Ishikawa (cell line): Measurements from ENCODE around the gene SAYSD1.

Experiments used
- CEBPB ChIP-seq: IDR thresholded peaks from 2 replicates; pipeline ENCODE4 v1.6.1; 2012
- CREB1 ChIP-seq: IDR thresholded peaks from 2 replicates; pipeline ENCODE4 v1.6.1; 2012; ENCODE audit warnings: low read depth
- EGR1 ChIP-seq: IDR thresholded peaks from 2 replicates; pipeline ENCODE4 v1.6.1; 2012
- EP300 ChIP-seq: IDR thresholded peaks from 2 replicates; pipeline ENCODE4 v1.6.1; 2012; ENCODE audit warnings: borderline replicate concordance
- FOXM1 ChIP-seq: IDR thresholded peaks from 2 replicates; pipeline ENCODE4 v1.6.1; 2012; ENCODE audit warnings: low read depth, borderline replicate concordance
- NFIC ChIP-seq: IDR thresholded peaks from 2 replicates; pipeline ENCODE4 v1.6.1; 2012
- RAD21 ChIP-seq: IDR thresholded peaks from 2 replicates; pipeline ENCODE4 v1.6.1; 2012; ENCODE audit warnings: low read depth
- TAF1 ChIP-seq: IDR thresholded peaks from 2 replicates; pipeline ENCODE4 v1.6.1; 2012; ENCODE audit warnings: low read depth, mild to moderate bottlenecking
- TCF12 ChIP-seq: IDR thresholded peaks from 2 replicates; pipeline ENCODE4 v1.6.1; 2012; ENCODE audit warnings: low read depth
- TEAD4 ChIP-seq: IDR thresholded peaks from 2 replicates; pipeline ENCODE4 v1.6.1; 2012
- YY1 ChIP-seq: IDR thresholded peaks from 2 replicates; pipeline ENCODE4 v1.6.1; 2012; ENCODE audit warnings: low read depth
- ZBTB7A ChIP-seq: IDR thresholded peaks from 2 replicates; pipeline ENCODE4 v1.6.1; 2012; ENCODE audit warnings: low read depth
- TF ChIP-seq, protein P1 (sequence below): IDR thresholded peaks from 2 replicates; pipeline ENCODE4 v1.6.1; 2012
- TF ChIP-seq, protein P2 (sequence below): IDR thresholded peaks from 2 replicates; pipeline ENCODE4 v1.6.1; 2012; ENCODE audit warnings: low read depth, mild to moderate bottlenecking
- TF ChIP-seq, protein P3 (sequence below): IDR thresholded peaks from 2 replicates; pipeline ENCODE4 v1.6.1; 2012

SAYSD1 gene

DNA sequence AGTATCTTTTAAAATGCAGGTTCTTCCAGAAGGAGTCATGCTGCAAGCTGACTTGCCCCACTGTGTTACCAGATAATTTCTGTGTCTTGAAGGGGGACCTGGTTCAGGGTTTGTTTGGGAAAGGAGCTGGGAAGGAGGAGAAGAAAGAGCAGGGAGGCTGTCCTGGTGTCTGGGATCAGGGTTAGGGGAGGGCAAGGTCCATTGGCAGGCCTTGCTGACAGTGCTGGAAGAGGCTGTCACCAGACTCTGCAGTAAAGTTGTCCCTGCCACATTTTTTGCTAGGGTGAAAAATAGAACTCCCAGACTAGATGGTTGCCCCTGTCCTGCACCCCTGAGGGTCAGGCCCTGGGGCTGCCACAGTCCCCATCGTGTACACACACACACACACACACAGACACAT lies 51.5 kb downstream of the SAYSD1 start:
- TF ChIP-seq, protein P1, sequence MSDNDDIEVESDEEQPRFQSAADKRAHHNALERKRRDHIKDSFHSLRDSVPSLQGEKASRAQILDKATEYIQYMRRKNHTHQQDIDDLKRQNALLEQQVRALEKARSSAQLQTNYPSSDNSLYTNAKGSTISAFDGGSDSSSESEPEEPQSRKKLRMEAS: no peak
- TF ChIP-seq CEBPB (no peak), YY1 (no peak), TEAD4 (no peak), CREB1 (no peak), EP300 (no peak), RAD21 (no peak), NFIC (no peak), EGR1 (no peak), ZBTB7A (no peak), TAF1 (no peak), TCF12 (no peak), FOXM1 (no peak)
- TF ChIP-seq, protein P2, sequence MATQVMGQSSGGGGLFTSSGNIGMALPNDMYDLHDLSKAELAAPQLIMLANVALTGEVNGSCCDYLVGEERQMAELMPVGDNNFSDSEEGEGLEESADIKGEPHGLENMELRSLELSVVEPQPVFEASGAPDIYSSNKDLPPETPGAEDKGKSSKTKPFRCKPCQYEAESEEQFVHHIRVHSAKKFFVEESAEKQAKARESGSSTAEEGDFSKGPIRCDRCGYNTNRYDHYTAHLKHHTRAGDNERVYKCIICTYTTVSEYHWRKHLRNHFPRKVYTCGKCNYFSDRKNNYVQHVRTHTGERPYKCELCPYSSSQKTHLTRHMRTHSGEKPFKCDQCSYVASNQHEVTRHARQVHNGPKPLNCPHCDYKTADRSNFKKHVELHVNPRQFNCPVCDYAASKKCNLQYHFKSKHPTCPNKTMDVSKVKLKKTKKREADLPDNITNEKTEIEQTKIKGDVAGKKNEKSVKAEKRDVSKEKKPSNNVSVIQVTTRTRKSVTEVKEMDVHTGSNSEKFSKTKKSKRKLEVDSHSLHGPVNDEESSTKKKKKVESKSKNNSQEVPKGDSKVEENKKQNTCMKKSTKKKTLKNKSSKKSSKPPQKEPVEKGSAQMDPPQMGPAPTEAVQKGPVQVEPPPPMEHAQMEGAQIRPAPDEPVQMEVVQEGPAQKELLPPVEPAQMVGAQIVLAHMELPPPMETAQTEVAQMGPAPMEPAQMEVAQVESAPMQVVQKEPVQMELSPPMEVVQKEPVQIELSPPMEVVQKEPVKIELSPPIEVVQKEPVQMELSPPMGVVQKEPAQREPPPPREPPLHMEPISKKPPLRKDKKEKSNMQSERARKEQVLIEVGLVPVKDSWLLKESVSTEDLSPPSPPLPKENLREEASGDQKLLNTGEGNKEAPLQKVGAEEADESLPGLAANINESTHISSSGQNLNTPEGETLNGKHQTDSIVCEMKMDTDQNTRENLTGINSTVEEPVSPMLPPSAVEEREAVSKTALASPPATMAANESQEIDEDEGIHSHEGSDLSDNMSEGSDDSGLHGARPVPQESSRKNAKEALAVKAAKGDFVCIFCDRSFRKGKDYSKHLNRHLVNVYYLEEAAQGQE: no peak
- TF ChIP-seq, protein P3, sequence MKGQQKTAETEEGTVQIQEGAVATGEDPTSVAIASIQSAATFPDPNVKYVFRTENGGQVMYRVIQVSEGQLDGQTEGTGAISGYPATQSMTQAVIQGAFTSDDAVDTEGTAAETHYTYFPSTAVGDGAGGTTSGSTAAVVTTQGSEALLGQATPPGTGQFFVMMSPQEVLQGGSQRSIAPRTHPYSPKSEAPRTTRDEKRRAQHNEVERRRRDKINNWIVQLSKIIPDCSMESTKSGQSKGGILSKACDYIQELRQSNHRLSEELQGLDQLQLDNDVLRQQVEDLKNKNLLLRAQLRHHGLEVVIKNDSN: no peak

DNA sequence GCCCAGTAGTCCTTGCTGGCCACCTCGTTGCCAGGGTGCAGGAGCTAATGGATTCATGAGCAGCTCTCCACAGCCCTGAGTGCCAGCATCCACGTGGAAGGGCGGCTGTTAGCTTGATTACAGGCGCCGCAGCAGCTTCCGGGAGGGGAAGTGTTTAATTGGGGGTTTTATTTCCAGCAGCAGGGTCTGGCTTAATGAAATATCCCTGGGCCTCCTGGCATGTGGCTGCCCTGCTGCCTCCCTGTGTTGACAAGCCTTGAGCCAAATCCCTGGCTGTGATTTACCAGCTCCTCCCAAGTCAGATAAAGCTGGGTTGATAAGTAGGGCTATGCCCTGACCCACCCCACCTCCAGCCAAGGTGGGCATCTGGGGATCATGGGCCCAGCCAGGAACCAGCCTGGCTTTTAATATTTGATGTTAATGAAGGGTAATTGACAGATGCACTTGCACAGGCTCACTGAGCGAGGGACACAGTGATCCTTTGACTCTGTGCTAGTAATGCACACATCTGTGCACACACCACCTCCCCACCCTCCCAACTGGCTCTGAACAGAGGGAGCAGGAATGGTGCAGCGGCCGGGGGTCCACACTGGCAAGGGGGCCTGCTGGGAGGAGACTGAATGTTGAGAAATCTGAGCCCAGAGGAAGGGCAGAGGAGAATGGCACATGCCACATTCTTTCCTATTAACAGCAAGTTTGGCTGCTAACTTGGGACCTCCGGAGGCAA lies 52.8 kb downstream of the SAYSD1 start:
- TF ChIP-seq ZBTB7A (no peak), TAF1 (no peak), CEBPB (no peak), TEAD4 (no peak), EP300 (no peak)

DNA sequence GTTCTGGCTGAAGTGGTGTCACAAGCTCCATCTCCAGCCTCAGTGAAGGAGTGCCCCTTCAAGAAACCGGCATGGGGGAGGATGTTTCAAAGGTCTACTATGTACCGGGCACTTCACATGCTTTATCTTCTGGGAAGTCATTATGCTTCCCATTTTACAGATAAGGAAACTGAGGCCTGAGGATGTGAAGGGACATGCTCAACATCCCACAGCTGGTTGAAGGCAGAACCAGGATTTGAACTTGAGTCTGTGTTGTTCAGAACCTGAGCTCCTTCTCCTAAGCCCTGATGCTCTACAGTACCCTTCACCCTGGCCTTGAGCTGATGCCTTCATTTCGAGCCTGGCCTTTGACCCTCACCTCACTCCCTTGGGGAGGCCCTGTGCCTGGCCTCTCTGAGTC lies 53.4 kb downstream of the SAYSD1 start:
- TF ChIP-seq, protein P1: no peak
- TF ChIP-seq RAD21 (no peak), NFIC (no peak), EGR1 (no peak), TAF1 (no peak), TEAD4 (no peak), YY1 (no peak), CEBPB (no peak), TCF12 (no peak)
- TF ChIP-seq, protein P2: no peak
- TF ChIP-seq, protein P3: no peak

DNA sequence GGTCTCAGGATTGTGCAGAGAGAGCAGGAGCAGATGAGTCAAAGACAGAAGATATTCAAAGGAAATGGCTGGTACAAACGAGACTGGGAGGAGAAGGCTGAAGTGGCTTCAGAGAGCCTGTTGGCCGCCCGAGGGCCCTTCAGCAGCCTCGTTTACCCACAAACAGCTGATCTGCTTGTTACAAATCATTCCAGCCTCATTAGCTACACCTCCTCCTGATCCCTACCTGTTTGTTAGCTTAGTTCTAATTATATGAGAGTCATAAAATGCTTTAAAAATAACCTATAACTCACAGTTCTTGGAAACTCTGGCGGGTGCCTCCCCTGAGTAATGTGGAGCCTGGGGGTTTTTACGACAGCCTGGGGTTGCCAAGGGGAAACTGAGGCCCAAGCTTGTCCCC lies 53.8 kb downstream of the SAYSD1 start:
- TF ChIP-seq ZBTB7A: no peak
- no peak for TF ChIP-seq EGR1

DNA sequence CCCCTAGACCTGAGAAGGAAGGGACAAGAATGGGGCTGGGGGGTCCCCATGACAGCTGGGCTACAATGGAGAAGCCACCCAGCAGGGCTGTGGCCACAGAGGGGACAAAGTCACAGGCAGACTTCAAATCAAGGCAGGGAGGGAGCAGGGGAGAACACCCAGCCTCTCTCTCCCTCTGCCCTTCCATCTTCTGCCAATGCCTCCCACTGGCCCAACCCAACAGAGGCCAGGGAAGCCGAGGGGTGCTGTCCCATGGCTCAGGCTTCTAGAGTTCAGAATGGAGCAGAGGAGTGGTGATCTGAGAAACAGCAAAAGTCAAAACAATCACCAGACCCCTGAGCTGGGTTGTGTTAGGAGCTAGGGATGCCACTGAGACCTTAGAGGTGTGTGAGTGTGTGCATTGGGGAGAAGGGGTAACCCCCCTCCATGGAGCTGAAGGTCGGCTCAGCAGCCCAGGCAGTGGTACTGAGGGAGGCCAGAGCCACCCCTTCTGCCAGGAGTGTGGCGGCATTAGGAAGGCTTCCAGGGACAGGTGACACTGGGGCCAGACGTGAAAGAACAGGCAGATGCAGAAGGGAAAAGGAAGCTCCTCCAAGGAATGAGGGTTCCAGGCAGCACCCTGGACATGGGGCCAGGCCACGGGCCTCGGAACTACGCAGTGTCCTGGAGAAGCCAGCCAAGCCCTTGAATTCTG lies 54.4 kb downstream of the SAYSD1 start:
- TF ChIP-seq FOXM1 (no peak), EP300 (no peak), TAF1 (no peak), NFIC (no peak), YY1 (no peak), RAD21 (no peak), TCF12 (no peak), CREB1 (no peak), CEBPB (no peak), ZBTB7A (no peak), TEAD4 (no peak), EGR1 (no peak)
- TF ChIP-seq, protein P1: no peak
- TF ChIP-seq, protein P3: no peak
- TF ChIP-seq, protein P2: no peak
